A673 (cell line): ENCODE results near the gene GPER1. TPM values are rescaled to one million over a fixed set of nuclear protein-coding genes. Genes with fewer than 3 reads are reported as not detected.

Experiments
- BruUV-seq: library from RNA; stranded (reverse); fragments of 400-500 nt; replicated peaks from 2 replicates; lab custom pipeline; 2021; lab: Mats Ljungman, UMichigan
- CTCF ChIA-PET: fragments of 300-600 bp; sonication (Branson Sonifier 250); formaldehyde crosslinking; loops from one replicate; lab custom pipeline; 2022; ENCODE audit warnings: antibody characterized with exemption; lab: Charles Lee
- POLR2A ChIA-PET: fragments of 300-600 bp; sonication (Branson Sonifier 250); formaldehyde crosslinking; loops from one replicate; lab custom pipeline; 2022; ENCODE audit warnings: antibody characterized with exemption; ENCODE audit not compliant: low non-redundant PET; lab: Charles Lee
- DNase-seq: peaks from one replicate; pipeline ENCODE4 v3.0.0-alpha.2; 2015; ENCODE audit warnings: low spot score
- H3K27ac ChIP-seq: fragments of 200-600 bp; sonication (generic); 2 replicates; pipeline ENCODE4 v1.5.1; 2016; ENCODE audit warnings: mixed run types, low read depth, mild to moderate bottlenecking, mixed read lengths, antibody characterized with exemption, low read length; ENCODE audit not compliant: poor library complexity, severe bottlenecking
- H3K27me3 ChIP-seq: fragments of 200-600 bp; sonication (generic); replicated peaks from 2 replicates; pipeline ENCODE4 v1.6.1; 2017; ENCODE audit warnings: mixed run types, low read depth, mild to moderate bottlenecking, mixed read lengths, antibody characterized with exemption, low read length; ENCODE audit not compliant: insufficient read depth, poor library complexity
- H3K36me3 ChIP-seq: fragments of 200-600 bp; sonication (generic); 2 replicates; pipeline ENCODE4 v1.6.1; 2016; ENCODE audit warnings: mixed run types, mild to moderate bottlenecking, mixed read lengths, antibody characterized with exemption, low read length; ENCODE audit not compliant: insufficient read depth, poor library complexity, severe bottlenecking
- H3K4me1 ChIP-seq: fragments of 200-600 bp; sonication (generic); 2 replicates; pipeline ENCODE4 v1.6.1; 2017; ENCODE audit warnings: mixed run types, mild to moderate bottlenecking, mixed read lengths, antibody characterized with exemption, low read length; ENCODE audit not compliant: insufficient read depth, poor library complexity, severe bottlenecking
- H3K4me3 ChIP-seq: fragments of 200-600 bp; sonication (generic); 2 replicates; pipeline ENCODE4 v1.5.1; 2016; ENCODE audit warnings: low read depth, mixed run types, mild to moderate bottlenecking, mixed read lengths, low read length; ENCODE audit not compliant: poor library complexity, severe bottlenecking
- H3K9me3 ChIP-seq: fragments of 200-600 bp; sonication (generic); 2 replicates; pipeline ENCODE4 v1.6.1; 2016; ENCODE audit warnings: mixed run types, low read depth, mild to moderate bottlenecking, mixed read lengths, antibody characterized with exemption, low read length; ENCODE audit not compliant: poor library complexity, severe bottlenecking
- CTCF ChIP-seq: fragments of 300-800, 200-600 bp; sonication (generic); conservative IDR thresholded peaks from 2 replicates; pipeline ENCODE4 v1.5.1; 2017; ENCODE audit warnings: low read depth, mild to moderate bottlenecking, antibody characterized with exemption, low read length, moderate library complexity, mixed read lengths
- EZH2 ChIP-seq: fragments of 200-600 bp; sonication (generic); IDR thresholded peaks from 2 replicates; pipeline ENCODE4 v1.6.1; 2017; ENCODE audit warnings: borderline replicate concordance, low read depth, mild to moderate bottlenecking, mixed read lengths, antibody characterized with exemption, low read length; ENCODE audit not compliant: poor library complexity, severe bottlenecking
- intact Hi-C: fragments of 100-400 bp; cut with micrococcal nuclease; formaldehyde crosslinking; loops from one replicate; pipeline ENCODE4 v1.10.0; 2022; ENCODE audit not compliant: unreplicated experiment
- total RNA-seq: library from RNA; stranded (reverse); gene quantifications from 2 replicates; pipeline ENCODE4 v1.2.3, GENCODE V29; 2021

The GPER1 gene
- total RNA-seq, 1 experiment from 2014 or later, result 0.37 TPM

DNA sequence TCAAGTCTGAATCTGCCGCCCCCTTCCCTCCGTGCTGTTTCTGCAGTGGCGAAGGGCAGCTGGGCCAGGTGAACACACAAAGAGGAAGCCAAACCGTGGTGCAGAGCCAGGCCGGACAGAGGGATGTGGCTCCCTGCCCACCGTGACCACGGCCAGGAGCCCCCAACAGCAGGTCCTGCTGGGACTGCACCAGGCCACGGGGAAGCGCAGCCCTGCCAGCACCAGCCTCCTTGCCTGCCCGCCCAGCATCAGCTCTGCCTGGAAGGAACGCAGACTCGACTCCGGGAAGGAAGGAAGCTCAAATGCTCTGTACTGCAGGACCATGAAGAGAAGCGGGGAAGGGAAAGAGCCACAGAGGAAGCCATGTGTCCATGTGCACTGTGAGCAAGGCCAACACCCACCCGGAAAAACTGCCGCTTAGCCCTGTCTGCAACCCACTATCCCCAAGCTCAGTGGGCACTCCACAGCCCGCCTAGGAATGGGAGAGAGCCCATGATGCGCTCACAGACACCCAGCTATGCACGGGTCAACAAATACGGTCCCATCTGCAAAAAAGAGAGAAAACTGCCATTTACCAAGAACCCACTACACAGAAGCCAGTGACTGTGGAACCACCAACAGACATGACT, 19.0 kb downstream of the GPER1 start:
- no TSS peak for BruUV-seq
- Histone ChIP-seq H3K27me3 (no peaks in the 10 kb centered on the region), H3K4me1 (no peaks in the 10 kb centered on the region), H3K9me3 (no peaks in the 10 kb centered on the region), H3K4me3 (no peak overlapping the region), H3K36me3 (no peaks in the 10 kb centered on the region), H3K27ac (no peak overlapping the region)
- ChIA-PET POLR2A (no interaction called here), CTCF (no interaction called here)
- intact Hi-C loops, result no loop called here
- no peak for TF ChIP-seq CTCF
- DNase-seq, result no peak

DNA sequence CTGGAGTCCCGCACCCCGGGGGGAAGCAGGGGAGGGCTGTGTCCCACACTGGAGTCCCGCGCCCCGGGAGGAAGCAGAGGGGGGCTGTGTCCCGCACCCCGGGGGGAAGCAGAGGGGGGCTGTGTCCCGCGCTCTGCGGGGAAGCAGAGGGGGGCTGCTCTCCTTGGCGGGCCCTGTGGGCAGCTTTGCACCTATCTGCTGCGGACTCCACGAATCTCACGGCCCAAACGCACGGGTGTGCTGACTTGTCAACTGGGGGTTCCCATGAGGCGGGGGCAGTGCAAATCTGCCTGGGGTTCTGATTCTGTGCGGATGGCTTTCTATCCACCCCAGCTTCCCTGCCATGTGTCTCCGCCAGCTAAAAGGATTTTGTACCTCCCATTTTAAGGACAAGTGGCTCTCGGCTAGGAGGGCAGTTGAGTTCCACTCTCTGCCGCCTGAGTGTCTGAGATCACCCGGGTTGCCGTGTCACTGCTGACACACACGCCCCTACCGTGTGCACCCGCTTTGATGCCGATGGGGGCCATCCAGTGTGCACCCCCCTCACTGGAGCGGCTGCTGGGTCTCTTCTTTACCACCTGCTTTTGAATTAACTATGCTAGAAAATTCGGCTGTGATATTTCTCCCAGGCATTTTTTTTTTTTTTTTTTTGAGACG, 20.5 kb downstream of the GPER1 start:
- no peaks in the 10 kb centered on the region for H3K36me3 ChIP-seq
- no peak for TF ChIP-seq EZH2
- TF ChIP-seq CTCF, result no peak
- intact Hi-C loops, result no loop called here
- no peaks in the 10 kb centered on the region for H3K9me3 ChIP-seq
- no TSS peak for BruUV-seq
- CTCF ChIA-PET, result no interaction called here
- no peak for DNase-seq
- H3K4me1 ChIP-seq, result no peaks in the 10 kb centered on the region
- no peak overlapping the region for H3K27ac ChIP-seq
- no peaks in the 10 kb centered on the region for H3K27me3 ChIP-seq
- H3K4me3 ChIP-seq, result no peak overlapping the region
- POLR2A ChIA-PET, result no interaction called here

- no peak overlapping the region for H3K27ac ChIP-seq
- no peaks in the 10 kb centered on the region for H3K36me3 ChIP-seq
- no peaks in the 10 kb centered on the region for H3K27me3 ChIP-seq
- TF ChIP-seq EZH2, result no peak
- TF ChIP-seq CTCF, result no peak
- H3K9me3 ChIP-seq, result no peaks in the 10 kb centered on the region
- H3K4me1 ChIP-seq, result no peaks in the 10 kb centered on the region
- no TSS peak for BruUV-seq
- H3K4me3 ChIP-seq, result no peak overlapping the region
- CTCF ChIA-PET, result no interaction called here
- POLR2A ChIA-PET, result no interaction called here
- intact Hi-C loops, result no loop called here
- no peak for DNase-seq
Measured at GRCh38 chr7:1109581-1110310, 21.8 kb downstream of the GPER1 start.
